HG02981 (cell line): Measurements from ENCODE around the gene PLK3.
"Not testable (repeated sequence)": the region's sequence is repeated elsewhere in the genome, so short reads cannot be mapped to it uniquely, and the experiment has no call there.

ENCODE experiments used
- ATAC-seq: cut with Tn5 transposase; IDR thresholded peaks from one replicate; pipeline ENCODE4 v1.9.1; 2021; ENCODE audit warnings: mild to moderate bottlenecking, moderate library complexity; ENCODE audit not compliant: unreplicated experiment

PLK3 gene

DNA sequence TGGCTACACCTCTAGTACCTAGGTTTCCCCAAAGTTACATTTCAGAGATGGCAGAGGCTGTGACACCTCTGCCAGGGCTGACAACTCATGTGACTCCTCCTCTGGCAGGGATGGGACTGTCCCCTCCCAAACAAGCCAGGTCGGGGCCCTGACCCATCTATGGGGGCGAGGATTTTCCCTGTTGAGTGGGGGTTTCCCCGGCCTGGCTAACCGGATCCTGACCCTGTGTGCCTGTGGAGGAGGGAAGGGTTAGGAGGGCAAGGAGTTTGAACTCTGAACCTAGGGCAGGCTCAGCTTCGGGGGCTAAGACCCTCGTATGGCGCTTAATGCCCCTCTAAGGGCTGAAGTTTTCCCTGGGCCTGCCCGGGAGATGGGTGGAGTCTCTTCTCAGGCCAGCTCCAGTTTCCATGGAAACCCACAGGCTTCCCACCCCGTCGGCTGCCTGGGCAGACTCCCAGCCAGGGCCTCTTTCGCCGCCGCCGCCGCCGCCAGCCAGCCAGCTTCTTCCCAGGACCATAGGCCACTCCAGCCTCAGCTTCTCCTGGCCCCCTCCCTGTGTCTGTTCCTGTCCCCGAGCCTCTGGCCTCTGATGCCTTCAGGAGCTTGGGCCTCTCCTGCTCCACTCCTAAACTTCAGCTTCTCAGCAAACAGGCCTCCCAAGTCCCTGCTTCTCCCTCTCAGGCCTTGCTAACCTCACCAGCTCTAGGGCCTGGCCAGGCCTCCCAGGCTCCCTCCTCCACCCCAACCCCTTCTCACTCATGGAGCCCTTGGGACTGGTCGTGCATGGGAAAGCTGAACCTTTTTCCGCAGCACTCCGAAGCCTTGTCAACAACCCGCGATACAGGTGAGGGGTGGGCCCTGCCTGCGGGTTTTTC, 8.1 kb downstream of the PLK3 start, which contains the start of gene BTBD19:
Gene BTBD19 (plus strand): TSS at position 461 of the 875 bp plus-strand sequence. CDS start 298 bp downstream, at position 759.
- peak; percentile 28 for ATAC-seq

DNA sequence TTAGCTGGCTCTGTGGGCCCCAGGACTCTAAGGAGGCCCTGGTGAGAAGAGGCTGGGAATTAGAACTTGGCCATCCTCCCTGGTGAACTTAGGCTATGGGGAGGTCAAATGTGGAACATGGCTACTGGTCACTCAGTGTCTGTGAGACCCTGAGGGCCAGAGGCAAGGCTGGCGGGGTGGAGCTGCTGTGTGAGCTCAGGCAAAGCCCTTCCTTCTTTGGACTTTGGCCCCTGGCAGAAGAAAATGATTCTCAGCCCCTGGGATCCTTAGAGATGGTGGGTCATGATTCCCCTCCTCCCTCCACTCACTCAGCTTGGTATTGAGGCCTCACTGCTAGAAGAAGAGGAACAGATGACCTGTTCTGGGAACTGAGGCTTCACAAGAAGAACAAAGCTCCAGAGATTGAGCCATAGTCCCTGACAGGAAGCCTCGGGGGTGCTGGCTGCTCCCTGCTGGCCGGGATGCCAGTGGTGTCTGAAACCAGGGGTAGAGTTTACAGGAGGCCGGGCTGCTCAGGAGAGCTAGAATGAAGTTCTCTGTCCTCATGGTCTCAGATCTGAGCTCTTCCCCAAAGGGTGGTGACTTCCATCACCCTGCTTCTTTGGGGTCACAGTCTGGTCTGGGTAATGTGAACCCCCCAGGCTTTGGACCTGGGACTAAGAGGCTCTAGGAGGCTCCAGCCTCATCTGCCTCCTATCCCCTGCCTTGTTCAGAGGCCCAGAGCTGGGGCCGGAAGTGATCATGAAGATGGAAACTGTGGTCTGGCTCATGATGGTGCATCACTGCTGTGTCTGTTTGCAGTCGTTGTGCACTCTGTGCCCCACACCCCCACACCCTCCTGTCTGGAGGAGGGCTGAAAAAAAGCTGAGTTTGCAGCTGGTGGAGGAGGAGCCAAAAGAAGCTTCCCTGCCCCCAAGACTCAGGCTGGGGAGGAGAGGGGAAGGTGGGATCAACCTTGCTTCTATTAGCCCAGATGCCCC, 9.1 kb downstream of the PLK3 start:
- ATAC-seq = peak; percentile 39

DNA sequence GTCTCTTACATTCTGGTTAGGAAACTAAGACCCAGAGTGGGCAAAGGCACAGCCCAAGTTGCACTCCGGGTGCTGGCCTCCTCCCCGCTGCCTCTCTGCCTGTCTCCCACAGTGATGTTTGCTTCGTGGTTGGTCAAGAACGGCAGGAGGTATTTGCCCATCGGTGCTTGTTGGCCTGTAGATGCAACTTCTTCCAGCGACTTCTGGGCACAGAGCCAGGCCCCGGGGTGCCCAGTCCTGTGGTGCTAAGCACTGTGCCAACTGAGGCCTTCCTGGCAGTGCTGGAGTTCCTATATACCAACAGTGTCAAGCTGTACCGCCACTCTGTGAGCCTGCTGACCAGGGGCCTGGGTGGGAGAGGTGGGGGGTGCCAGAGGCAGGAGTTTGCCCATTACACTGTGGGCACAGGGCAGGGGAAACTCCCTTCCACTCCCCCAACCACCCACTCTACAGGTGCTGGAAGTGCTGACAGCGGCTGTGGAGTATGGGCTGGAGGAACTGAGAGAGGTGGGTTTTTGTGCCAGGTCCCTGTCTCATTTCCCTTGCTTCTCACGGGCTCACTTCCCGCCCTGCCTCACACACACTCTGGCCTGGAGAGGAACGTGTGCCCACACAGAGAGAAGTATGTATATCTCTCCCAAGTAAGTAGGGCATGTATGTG, 10.1 kb downstream of the PLK3 start:
- no peak for ATAC-seq

DNA sequence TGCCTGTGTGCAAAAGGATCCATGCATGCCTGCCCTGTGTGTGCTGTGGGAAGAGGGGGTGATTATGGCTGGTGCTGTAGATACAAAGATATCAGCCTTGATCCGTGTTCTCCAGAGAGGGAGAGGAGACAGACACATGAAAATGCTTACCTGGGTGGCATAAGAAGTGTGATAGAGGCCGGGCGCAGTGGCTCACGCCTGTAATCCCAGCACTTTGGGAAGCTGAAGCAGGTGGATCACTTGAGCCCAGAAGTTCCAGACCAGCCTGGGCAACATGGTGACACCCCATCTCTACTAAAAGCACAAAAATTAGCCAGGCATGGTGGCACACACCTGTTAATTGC, 10.6 kb downstream of the PLK3 start:
- not testable (repeated sequence) for ATAC-seq

DNA sequence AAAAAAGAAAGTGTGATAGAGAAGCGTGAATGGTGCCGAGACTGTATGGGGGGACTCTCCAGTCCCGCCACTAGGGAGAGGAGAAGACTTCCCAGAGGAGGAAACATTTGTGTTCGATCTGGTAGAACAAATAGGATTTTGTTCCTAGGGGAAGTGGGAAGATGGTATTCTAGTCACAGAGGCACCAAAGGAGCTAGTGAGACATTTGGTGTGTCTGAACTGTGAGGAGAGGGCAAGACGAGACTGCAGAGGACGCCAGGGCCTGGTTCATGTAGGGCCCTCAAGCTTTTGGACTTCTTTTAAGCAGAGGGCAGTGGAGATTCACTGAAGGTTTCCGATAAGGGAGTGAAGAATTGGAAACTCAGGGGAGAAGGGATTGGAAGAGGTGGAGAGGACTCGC, 11.1 kb downstream of the PLK3 start:
- no peak for ATAC-seq

DNA sequence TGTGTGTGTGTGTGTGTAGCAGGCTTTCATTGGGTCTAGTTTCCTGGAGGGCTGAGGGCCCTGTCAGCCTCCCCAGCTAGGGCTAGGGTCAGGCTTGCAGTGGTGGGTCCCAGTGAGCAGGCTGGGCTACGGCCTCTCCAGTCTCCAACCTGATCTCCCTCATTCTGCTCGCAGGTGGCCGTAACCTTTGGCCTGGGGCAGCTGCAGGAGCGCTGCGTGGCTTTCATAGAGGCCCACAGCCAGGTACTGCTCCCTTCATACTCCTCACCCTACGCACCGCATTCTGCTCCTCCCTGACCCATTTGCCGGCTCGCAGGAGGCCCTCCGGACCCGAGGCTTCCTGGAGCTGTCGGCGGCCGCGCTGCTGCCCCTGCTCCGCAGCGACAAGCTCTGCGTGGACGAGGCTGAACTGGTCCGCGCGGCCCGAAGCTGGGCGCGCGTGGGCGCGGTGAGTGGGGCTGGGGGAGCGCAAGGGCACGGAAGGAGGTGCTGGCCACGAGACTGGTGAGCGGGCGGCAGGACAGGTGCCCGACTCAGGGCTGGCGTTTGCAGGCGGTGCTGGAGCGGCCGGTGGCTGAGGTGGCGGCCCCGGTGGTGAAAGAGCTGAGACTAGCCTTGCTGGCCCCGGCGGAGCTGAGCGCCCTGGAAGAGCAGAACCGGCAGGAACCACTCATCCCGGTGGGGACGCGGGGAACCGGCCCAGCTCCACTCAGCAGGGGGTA, 12.8 kb downstream of the PLK3 start:
- ATAC-seq = no peak

DNA sequence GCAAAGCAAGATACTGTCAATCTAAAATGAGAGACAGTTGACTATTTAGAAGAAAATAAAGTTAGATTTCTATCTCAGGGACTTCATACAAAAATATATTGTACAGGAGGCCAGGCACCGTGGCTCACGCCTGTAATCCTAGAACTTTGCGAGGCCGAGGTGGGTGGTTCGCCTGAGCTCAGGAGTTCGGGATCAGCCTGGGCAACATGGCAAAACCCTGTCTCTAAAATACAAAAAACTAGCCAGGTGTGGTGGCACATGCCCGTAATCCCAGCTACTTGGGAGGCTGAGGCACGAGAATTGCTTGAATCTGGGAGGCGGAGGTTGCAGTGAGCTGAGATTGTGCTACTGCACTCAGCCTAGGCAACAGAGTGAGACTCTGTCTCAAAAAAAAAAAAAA, 15.7 kb downstream of the PLK3 start:
- not testable (repeated sequence) for ATAC-seq

DNA sequence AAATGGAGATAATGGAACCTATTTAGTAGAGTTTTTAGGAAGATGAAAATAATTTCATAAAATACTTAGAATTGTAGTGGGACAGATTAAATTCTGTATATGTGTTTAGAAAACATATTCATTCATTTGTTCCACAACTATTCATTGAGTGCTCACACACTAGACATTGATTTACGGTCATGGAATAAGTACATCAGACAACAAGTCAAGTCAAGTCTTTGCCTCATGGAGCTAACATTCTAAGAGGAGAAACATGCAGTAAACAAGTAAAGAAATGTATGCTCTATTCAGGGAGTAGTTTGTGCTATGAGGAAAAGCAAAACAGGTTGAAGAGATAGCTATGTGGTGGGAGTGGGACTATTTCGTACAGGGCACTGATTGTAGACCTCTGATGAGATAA, 17.1 kb downstream of the PLK3 start:
- ATAC-seq = no peak

DNA sequence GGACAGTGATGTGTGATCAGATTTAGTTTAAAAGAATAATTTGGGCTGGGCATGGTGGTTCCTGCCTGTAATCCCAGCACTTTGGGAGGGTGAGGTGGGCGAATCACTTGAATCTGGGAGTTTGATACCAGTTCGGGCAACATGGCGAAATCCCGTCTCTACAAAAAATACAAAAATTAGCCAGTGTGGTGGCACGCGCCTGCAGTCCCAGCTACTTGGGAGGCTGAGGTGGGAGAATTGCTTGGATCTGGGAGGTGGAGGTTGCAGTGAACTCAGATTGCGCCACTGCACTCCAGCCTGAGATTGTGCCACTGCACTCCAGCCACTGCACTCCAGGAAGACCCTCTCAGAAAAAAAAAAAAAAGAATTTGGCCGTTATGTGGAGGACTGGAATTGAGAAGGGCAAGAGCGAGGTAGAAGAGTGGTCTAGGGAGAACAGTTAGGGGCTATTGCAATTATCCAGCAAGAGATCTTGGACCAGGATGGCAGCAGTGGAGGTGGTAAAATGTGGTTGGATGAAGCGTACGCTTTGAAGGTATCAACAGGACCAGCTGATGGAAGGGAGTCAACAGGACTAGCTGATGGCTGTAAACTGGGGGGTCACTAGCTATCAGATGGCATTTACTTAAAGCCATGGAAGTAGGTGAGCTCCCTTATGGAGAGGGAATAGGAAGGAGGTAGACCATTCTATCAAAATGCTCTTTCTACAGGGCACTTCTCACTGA, 17.8 kb downstream of the PLK3 start:
- ATAC-seq = no peak

DNA sequence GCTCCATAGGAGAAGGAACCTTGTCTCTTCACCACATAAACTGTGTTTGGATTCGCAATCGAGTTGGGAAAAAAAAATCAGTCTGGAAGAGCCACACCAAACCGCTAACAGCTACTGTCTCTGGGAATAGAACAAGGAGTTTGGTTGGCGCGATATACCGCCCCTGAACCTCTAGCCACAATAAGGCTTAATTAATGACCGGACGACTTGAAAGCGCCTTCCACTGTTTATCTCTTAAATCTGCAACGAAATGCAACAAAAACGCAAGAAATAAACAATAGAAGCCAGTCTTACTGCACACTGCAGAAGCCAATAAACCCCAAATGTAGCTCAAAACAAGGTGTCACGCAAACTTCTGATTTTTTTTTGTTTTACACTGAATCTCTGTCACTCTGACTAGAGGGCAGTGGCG, 19.0 kb downstream of the PLK3 start:
- ATAC-seq = no peak

DNA sequence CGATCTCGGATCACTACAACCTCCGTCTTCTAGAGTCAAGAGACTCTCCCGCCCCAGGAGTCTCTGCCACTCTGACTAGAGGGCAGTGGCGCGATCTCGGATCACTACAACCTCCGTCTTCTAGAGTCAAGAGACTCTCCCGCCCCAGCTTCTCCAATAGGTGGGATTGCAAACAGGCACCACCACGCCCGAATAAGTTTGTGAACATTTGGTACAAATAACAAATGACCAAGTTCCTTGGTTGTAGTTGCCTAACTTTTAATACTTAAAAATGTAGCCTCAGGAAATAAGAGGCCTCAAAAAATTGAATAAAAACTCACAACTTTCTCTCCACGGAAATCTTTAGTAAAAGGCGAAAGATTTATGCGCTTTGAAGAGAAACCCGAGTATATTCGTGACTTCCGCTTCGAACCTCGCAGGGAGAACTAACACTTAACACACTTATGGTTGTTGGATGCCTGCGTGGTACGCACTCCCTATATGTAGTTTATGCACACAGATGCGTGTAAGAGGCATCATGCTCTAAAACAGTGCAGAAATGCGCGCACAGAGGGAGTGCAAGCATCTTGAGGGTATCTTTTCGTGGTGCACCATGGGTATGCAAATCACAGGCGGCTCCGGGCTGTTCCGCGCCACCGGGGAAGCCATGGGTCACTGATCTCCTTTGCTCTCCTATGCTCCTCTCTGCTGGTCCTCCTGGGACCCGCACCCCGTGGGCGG, 19.6 kb downstream of the PLK3 start:
- ATAC-seq = peak; percentile 81

DNA sequence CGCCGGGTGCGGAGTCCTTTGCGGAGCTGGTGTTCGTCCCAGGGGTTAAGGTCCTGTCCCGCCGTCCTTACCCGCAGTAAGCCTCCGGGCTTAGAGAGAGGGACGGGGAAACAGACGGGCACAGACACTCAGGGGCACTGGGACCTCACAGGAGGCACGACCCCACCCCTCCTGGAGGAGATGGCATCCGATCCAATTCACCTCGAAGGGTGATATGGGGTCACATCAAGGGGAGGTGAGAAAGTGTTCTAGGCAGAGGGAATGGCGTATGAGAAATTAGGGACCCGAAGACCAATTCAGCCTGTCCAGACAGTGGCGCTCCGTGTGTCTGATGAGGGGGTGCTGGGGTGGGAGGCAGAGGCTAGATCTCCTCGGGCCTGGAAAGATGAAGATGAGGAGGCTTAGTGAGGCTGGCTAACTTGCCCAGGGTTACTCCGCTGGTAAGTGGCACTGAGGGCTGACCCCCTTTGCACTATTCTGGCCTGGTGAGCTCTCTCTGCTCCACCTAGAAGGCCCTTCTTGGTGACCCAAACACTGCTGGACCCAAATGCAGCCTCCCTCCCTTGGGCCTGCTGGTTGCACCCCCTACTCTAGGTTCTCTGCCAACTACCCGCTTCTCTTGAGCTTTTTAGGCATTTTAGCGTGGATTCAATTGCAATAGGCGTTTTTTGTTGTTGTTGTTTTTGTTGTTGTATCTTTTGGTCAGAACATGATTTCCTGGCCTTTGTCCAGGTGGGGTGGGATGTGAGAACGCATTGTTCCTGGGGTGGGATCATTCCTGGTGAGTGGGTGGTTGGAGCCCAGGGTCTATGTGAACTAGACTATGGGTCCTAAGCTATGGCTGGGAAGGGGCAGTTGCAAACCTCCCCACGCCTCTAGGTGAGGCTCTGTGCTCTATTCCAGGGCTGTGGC, 20.4 kb downstream of the PLK3 start:
- no peak for ATAC-seq

DNA sequence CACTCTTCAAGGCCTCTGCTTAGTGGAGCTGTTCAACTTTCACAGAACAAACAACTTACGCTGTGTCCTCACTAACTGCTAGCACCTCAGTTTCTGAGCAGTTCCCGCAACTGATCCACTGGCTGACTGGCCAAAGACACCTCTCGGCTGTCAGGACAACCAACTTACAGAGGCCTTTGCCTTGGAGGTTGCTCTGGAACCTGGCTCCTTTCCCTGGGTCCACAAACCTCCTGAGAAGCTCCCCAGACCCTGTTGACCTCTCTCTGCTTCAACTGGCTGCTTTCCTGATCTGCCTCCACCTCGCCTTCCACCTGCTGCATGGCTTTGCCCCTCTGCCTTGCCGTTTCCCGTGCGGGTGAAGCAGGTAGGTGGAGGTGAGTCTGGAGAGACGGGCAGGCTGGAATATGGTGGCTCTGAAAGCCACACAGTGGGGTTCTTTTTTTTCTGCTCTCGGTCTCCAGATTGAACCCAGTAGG, 21.1 kb downstream of the PLK3 start:
- no peak for ATAC-seq

DNA sequence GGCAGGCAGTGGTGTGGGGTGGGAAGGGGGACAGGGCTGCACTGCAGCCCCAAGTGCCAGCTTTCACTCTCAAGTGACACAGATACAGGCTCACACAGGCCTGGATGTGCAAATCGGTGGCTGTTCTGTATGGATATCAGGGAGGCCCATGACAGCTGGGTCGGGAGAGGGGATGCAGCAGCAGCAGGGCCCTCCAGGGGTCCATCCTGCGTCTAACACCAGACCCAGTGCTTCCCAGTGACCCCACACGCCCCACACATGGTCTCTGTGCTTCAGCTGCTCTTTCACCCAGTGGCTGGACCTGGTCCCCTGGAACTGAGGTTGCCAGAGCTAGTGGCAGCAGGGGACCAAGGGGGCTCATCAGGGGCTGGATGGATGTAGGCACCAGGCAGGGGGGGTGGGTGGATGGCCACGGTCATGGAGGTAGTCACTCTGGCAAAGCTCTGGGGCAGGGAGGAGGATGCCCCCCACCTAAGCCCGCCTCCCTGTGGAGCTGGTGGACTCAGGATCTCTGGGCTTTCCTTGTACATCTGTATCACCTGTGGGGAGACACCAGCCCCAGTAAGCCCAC, 22.0 kb downstream of the PLK3 start:
- no peak for ATAC-seq

DNA sequence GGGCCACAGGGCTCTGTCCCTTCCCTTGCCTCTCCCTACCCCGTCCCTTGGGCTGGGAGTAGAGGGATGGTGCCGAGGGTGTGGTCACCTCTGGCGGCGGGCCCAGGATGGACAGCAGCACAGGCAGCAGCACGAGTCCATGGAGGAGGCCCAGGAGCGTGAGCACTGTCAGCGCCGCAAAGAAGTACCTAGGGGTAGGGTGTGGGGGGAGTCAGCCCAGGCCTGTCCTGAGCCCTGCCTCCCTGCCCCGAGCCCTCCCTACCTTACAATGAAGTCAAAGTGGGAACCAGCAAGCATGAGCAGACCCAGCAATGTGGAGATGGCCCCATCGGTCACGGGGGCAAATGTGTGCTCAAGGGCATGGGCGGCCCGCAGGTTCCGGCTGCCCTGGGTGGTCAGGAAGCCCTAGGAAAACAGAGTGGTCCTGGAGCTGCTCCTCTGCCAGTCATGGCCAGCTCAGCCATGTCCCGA, 22.8 kb downstream of the PLK3 start:
- no peak for ATAC-seq

DNA sequence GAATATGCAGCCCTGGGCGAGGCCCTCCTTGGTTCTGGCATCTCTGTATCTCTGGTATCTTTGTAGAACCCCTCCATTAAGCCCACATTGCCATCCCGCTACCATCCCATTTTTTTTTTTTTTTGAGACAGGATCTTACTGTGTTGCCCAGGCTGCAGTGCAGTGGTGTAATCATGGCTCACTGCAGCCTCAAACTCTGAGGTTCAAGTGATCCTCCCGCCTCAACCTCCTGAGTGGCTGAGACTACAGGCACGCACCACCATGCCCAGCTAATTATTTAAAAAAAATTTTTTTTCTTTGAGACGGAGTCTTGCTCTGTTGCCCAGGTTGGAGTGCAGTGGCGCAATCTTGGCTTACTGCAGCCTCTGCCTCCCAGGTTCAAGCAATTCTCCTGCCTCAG, 24.2 kb downstream of the PLK3 start:
- not testable (repeated sequence) for ATAC-seq

DNA sequence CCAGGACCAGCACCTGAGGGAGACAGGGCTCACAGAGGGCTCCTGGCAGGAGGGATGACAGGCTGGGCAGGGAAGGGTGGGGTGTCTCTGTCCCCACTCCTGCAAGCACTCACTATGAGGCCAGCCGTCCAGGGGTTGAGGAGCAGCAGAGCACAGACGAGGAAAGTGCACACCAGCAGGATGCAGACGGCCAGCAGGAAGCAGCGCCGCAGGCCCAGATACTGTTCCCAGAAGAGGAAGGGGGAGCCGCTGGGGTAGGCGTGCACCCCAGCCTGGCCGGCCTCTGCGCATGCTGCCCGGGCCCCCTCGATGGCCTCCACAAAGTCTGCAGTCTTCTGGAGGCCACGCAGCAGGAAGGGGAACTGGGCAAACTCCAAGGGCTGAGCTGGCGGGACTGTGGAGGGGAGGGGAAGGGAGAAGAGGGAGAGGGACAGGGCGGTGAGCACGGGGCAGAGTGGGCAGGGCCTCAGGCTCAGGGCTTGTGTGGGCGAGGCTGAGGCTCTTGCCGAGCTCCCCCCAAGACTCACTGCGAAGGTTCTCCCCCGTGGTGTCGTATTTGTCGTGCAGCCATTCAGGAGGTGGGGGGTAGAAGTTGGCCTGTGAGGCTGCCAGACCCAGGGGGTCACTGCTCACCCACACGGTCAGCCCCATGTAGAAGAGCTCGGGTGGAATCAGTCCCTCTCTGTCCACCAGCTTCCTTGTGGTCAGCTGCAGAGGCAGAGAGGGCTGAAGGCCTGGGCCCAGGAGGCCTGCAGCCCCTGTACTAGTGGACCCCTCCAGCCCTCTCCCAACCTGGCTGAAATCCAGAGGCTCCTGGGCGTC, 26.4 kb downstream of the PLK3 start:
- no peak for ATAC-seq
